Ureter (tissue), 1 donor: ENCODE data around the gene HSPA4L. TPM values are rescaled to one million over a fixed set of nuclear protein-coding genes. Genes with fewer than 3 reads are reported as not detected.

Source experiments
- DNase-seq: peaks from one replicate; pipeline ENCODE4 v3.0.0-alpha.2; 2020; ENCODE audit warnings: low spot score
- total RNA-seq: library from RNA; stranded (reverse); gene quantifications from one replicate; pipeline ENCODE4 v1.2.4, GENCODE V29; 2023
- donor health status: DM: yes; HTN: yes; CAD: no.

Gene HSPA4L
- total RNA-seq, 1 donor from 2014 or later, result 5.6 TPM

DNA sequence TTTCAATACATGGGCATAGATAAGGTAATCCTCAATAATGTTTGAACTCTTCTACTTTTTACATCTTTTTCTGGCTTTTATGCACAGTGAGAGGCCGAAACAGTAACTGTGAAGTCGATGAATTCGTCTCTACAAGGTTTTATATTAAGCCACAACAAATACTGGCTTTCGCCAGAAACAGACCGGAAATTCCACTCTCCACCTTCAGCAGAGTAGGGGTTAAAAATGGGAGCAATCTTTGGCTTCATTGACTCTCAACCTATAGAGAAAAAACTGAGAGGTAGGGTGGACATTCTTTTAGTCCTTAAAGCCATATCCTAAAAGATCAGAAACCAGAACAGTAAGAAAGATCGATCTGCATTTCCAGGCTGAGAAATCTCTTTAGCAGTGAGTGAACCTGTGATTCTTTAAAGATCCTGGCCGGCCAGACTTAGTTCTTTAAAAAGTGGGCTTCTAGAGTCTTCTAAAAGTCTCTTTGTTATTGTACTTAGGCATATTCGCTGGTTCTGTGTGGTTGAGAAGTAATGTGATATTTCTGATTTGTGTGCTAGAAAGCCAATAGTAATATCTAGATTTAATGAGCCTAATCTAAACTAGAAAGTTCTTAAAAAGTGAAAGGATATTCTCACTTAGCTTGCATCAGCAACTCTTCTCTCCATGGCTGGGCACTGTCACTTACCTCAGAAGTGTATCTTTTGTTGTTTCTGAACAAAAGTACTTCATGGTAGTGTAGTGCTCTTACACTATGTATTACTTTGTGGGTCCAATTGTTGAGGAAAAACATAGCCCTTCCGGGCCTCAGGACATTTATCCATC is 2.0 kb downstream of the HSPA4L start:
- no peak for DNase-seq

- no peak for DNase-seq
Measured at GRCh38 chr4:127788517-127788916, 6.4 kb downstream of the HSPA4L start.

DNA sequence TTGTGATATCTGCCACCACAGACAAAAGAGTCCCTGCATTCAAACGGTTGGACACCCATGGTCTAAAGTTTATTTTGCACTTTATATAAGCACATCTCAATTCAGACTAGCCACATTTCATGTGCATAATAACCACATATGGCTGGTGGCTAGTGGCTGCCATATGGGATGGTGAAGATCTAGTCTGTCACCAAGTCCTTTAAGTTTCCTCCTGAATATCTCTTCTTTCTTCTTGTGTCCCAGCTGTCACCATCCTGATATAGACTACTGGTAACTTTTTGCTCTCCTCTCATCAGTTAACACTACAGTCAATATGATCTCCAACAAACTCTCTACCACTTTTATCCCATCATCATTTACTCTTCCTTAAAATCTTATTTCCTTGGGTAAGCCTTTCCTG is 9.3 kb downstream of the HSPA4L start:
- DNase-seq, result no peak

DNA sequence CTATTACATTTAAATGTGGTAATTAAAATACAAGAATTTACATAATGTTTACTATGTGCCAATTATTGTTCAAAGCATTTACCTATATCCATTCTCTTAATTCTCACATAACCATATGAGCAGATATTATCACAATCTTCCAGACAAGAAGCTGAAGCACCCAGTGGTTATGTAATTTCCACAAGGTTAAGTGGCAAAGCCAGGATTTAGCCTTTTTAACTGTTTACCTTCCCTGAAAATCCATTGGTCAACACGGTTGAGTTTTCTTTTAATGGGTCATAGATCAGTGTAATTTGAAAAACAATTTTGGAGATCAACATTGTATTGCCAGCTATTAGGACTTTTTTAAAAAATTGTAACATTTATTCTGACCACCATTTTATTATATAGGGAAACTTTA is 11.4 kb downstream of the HSPA4L start:
- DNase-seq, result no peak

DNA sequence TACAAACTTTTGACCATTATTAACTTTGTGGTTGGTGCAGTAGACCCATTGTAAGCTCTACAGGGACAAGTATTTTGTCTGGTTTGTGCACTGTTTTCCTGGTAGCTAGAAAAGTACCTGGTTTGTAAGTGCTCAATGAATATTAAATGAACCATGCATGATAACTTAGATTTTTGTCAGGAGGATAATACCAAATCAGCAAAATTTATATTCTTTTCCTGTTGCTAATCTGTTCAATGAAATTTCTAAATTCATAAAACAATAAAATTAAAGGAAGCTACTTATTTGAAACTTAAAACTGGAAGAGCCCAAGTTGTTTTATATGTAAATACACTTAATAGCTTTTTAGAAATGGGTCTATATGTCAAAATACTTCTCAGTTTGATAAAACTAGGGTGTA is 17.6 kb downstream of the HSPA4L start:
- no peak for DNase-seq

DNA sequence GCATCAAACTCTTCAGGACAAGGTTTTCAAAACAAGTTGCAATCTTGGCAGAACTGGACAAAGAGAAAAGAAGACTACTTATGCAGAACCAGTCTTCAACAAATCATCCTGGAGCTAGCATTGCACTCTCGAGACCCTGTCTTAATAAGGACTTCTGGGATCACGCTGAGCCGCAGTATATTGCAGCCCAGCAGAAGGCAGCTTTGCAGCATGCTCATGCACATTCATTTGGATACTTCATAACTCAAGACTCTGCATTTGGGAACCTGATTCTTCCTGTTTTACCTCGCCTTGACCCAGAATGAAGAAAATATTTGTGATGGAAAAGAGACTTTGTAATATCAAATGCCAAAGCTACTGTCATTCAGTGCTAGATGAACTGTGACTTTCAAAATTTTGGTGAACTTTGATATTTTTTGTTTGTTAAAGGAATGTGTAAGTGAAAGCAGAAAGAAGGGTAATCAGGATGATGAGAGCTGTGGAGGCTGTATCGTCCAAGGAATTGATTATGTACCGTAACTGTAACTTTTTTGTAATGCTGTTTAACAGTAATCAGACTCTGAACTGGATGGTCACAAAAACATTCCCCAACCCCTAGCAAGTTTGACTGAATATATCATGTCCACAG is 27.2 kb downstream of the HSPA4L start:
- DNase-seq, result no peak

DNA sequence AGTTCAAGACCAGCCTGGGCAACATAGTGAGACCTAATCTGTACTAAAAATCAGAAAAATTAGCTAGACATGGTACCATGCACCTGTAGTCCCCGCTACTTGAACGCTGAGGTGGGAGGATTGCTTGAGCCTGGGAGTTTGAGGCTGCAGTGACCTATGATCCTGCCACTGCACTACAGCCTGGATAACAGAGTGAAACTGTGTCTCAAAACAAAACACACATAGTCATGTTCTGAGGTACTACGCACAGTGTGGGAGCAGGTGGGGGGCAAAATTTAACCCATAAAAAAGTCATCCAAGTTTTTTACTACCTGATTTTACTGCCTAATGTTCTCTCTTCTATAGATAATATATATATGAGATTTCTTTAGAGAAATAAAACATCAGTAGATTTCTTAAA is 28.4 kb downstream of the HSPA4L start:
- no peak for DNase-seq

- no peak for DNase-seq
Measured at GRCh38 chr4:127822430-127822829, 40.3 kb downstream of the HSPA4L start.

- no peak for DNase-seq
Measured at GRCh38 chr4:127828121-127828520, 46.0 kb downstream of the HSPA4L start.

- no peak for DNase-seq
Measured at GRCh38 chr4:127829014-127829413, 46.9 kb downstream of the HSPA4L start.

- DNase-seq, result no peak
Measured at GRCh38 chr4:127832585-127832984, 50.5 kb downstream of the HSPA4L start.

- DNase-seq, result no peak
Measured at GRCh38 chr4:127843704-127844600, 61.8 kb downstream of the HSPA4L start.

DNA sequence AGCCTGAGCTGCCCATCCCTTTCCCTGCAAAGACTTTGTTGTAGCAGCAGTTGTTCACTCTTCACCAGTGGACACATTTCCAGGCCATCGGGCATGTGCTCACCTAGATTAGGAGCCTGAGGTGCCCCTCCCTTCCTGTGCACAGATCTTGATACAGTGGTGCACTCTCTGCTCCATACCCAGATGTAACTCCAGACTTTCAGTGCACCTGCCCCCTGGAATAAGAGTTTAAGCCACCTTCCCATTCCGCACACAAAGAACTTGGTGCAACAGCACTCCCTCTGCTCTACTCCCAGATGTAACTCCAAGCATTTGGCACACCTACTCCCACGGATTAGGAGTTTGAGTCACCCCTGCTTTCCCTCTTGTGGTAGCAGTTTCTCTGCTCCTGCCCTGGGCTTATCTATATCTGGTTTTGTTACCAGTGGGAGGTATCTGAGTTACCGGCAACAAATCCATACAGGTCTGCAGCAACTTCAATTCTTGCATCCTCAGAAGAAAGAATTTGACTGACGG is 62.5 kb downstream of the HSPA4L start:
- no peak for DNase-seq

DNA sequence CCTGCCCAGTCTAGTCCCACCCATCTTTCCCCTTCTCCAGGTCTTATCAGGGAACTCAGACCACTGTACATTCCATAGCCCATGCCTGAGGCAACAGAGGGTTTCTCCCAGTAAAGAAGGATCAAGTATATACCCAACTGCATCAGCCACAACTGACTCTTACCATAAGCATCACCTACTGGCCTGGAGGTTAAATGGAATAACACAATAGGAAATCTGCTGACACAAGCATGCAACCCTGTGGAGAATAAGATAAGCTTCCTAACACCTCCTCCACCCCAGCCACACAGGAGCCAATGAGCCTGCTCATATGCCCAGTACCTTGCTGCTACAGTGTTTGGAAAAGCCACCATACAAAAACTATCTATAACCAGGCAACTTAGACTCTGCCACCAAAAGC is 63.9 kb downstream of the HSPA4L start:
- DNase-seq, result no peak

- no peak for DNase-seq
Measured at GRCh38 chr4:127846765-127847164, 64.6 kb downstream of the HSPA4L start.

- DNase-seq, result no peak
Measured at GRCh38 chr4:127849505-127850234, 67.5 kb downstream of the HSPA4L start.

GRCh38 chr4:127852661-127853060 is 70.5 kb downstream of the HSPA4L start:
- DNase-seq, result no peak

- no peak for DNase-seq
Measured at GRCh38 chr4:127856196-127856812, 74.2 kb downstream of the HSPA4L start.

DNA sequence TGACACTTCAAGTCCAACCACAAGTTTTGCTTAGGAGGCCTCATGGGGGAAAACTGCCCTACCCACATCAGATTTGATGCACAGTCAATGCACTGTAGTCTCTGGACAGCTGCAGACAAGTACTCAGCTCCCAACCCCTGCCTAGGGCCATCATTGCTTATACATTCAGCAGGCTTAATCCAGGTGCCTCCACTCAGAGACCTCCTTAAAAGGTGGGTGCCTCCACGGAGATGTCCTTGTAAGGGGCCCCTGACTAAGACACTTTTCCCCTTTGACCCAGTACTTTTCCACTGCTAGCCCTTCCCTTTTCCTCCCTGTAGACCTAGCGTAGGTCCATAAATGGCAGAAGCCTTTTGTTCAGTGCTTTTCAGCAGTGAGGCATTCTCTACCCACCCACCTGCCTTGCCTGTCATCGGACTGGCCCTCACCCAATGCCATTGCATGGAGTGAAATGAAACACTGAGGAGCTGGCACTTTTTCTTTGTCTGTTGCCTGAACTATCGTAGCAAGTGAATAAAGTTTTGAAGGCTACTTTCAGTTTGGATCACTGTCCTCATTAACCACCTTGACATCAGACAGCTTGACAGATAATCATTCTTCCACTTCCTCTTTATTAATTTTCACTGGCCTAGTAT is 74.8 kb downstream of the HSPA4L start:
- DNase-seq, result no peak

DNA sequence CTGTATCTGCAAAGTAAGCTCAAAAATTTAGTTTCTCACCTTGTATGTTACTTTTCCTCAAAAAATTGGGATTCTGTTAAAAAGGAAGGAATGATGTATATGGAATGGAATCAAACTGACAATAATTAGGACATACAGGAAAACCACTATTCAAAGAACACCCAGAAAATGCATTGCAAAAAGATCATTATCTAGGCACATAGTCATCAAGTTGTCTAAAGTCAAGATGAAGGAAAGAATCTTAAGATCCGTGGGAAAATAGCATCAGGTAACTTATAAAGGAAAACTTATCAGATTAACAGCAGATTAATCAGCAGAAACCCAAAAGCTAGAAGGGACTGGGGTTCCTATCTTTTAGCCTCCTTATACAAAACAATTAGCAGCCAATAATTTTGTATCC is 75.5 kb downstream of the HSPA4L start:
- DNase-seq, result no peak

DNA sequence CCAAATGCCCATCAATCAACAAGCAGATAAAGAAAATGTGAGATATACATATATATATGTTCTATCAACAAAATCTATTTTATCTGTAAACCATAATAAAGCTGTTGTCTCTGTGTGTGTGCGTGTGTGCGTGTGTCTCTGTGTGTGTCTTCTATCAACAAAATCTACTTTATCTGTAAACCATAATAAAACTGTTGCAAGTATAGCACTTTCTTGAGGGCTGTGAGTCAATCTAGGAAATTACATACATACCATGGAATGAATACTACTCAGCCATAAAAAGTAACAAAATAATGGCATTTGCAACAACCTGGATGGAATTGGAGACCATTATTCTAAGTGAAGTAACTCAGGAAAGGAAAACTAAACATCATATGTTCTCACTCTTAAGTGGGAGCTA is 86.1 kb downstream of the HSPA4L start:
- no peak for DNase-seq
